NCI-H446 treated with DMSO at 0.1 percent for 48 hours (cell line): Measurements from ENCODE around the gene IFNGR2.
"Not testable (repeated sequence)": the region's sequence is repeated elsewhere in the genome, so short reads cannot be mapped to it uniquely, and the experiment has no call there.

Source experiments
- DNase-seq: peaks from one replicate; lab custom pipeline; 2025; lab: John Stamatoyannopoulos, UW

The IFNGR2 gene

GRCh38 chr21:33437140-33437539, 33.9 kb downstream of the IFNGR2 start:
- no peak for DNase-seq

GRCh38 chr21:33441489-33442477, 38.6 kb downstream of the IFNGR2 start:
- DNase-seq: no peak

GRCh38 chr21:33443194-33443593, 40.0 kb downstream of the IFNGR2 start:
- DNase-seq: no peak

- no peak for DNase-seq
Observed at GRCh38 chr21:33444499-33444898, 41.3 kb downstream of the IFNGR2 start.

GRCh38 chr21:33446620-33447019, 43.4 kb downstream of the IFNGR2 start:
- DNase-seq: not testable (repeated sequence)

GRCh38 chr21:33449616-33450015, 46.4 kb downstream of the IFNGR2 start:
- DNase-seq: no peak

- no peak for DNase-seq
Observed at GRCh38 chr21:33451634-33452071, 48.4 kb downstream of the IFNGR2 start.

- no peak for DNase-seq
Observed at GRCh38 chr21:33452362-33452761, 49.1 kb downstream of the IFNGR2 start.

- no peak for DNase-seq
Observed at GRCh38 chr21:33455686-33456446, 52.7 kb downstream of the IFNGR2 start.

GRCh38 chr21:33458861-33459260, 55.6 kb downstream of the IFNGR2 start:
- no peak for DNase-seq

GRCh38 chr21:33461538-33462250, 58.5 kb downstream of the IFNGR2 start:
- no peak for DNase-seq

GRCh38 chr21:33469183-33469582, 66.0 kb downstream of the IFNGR2 start:
- DNase-seq: not testable (repeated sequence)

GRCh38 chr21:33470701-33471100, 67.5 kb downstream of the IFNGR2 start:
- DNase-seq: no peak

- no peak for DNase-seq
Observed at GRCh38 chr21:33473344-33473743, 70.1 kb downstream of the IFNGR2 start.

GRCh38 chr21:33477066-33477465, 73.9 kb downstream of the IFNGR2 start:
- DNase-seq: no peak

GRCh38 chr21:33478182-33478581, 75.0 kb downstream of the IFNGR2 start:
- DNase-seq: no peak

- no peak for DNase-seq
Observed at GRCh38 chr21:33478935-33479678, 75.9 kb downstream of the IFNGR2 start.

- peak; percentile 89 for DNase-seq
Observed at GRCh38 chr21:33479679-33480480, 76.7 kb downstream of the IFNGR2 start, which contains the start of gene TMEM50B. TMEM50B (minus strand) TSS chr21:33479974; CDS start chr21:33468885, 11,089 bp downstream.

- no peak for DNase-seq
Observed at GRCh38 chr21:33480481-33481103, 77.4 kb downstream of the IFNGR2 start.
